ENCODE data around the gene BLVRB.

Gene BLVRB

GRCh38 chr19:40414542-40415535 is 50.7 kb downstream of the BLVRB start:
- Histone ChIP-seq H3K4me3 (ENCODE audit: severe bottlenecking) (no peak overlapping the region), H3K4me1 (ENCODE audit: insufficient read depth, poor library complexity, severe bottlenecking) (peaks cover 16% of the 10 kb centered on the region), H3K36me3 (ENCODE audit: low read depth) (no peaks in the 10 kb centered on the region), H3K27me3 (ENCODE audit: insufficient read depth, poor library complexity, severe bottlenecking) (no peaks in the 10 kb centered on the region), H3K27ac (ENCODE audit: poor library complexity, severe bottlenecking) (no peak overlapping the region), H3K9me3 (ENCODE audit: severe bottlenecking) (no peaks in the 10 kb centered on the region)
- ATAC-seq (ENCODE audit: low read depth) (no peak), DNase-seq (ENCODE audit: low spot score) (no peak)
- TF ChIP-seq CTCF (IDR thresholded peaks at IDR 0.05; ENCODE audit: poor library complexity, severe bottlenecking), result no peak

GRCh38 chr19:40413291-40413845 is 52.2 kb downstream of the BLVRB start, which contains the start of gene PRX:
Gene PRX (minus strand): TSS chr19:40413378. CDS start chr19:40407932, 5,446 bp downstream.
- Histone ChIP-seq H3K4me1 (ENCODE audit: insufficient read depth, poor library complexity, severe bottlenecking) (peaks cover 16% of the 10 kb centered on the region), H3K27ac (ENCODE audit: poor library complexity, severe bottlenecking) (no peak within 1 kb of the TSS)
- no peak for ATAC-seq (ENCODE audit: low read depth)

DNA sequence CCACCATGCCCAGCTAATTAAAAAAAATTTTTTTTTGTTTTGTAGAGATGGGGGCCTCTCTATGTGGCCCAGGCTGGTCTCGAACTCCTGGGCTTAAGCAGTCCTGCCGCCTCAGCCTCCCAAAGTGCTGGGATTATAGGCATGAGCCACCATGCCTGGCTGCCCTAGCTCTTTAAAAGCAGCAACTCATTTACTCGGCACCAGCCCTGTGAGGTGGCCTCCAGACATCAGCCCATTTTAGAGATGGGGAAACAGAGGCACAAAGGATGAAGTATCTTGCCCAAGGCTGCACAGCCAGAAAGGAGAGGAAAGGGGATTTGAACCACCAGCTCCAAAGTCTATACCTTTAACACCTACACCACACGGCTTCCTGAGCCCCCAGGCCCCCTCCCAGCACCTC is 52.7 kb downstream of the BLVRB start:
- no peak for ATAC-seq (ENCODE audit: low read depth)
- H3K27me3 ChIP-seq (ENCODE audit: insufficient read depth, poor library complexity, severe bottlenecking), result no peaks in the 10 kb centered on the region
- H3K4me3 ChIP-seq (ENCODE audit: severe bottlenecking), result no peak overlapping the region
- H3K4me1 ChIP-seq (ENCODE audit: insufficient read depth, poor library complexity, severe bottlenecking), result peaks cover 16% of the 10 kb centered on the region
- H3K9me3 ChIP-seq (ENCODE audit: severe bottlenecking), result no peaks in the 10 kb centered on the region
- no peaks in the 10 kb centered on the region for H3K36me3 ChIP-seq (ENCODE audit: low read depth)
- no peak for TF ChIP-seq CTCF (IDR thresholded peaks at IDR 0.05; ENCODE audit: poor library complexity, severe bottlenecking)
- DNase-seq (ENCODE audit: low spot score), result no peak
- no peak overlapping the region for H3K27ac ChIP-seq (ENCODE audit: poor library complexity, severe bottlenecking)

More at GRCh38 chr19:40413291-40413845, 52.2 kb downstream of the BLVRB start, which contains the start of gene PRX:
- H3K4me3 ChIP-seq (ENCODE audit: severe bottlenecking), result no peak within 1 kb of the TSS
- no peak for TF ChIP-seq CTCF (IDR thresholded peaks at IDR 0.05; ENCODE audit: poor library complexity, severe bottlenecking)
- no peak for DNase-seq (ENCODE audit: low spot score)
- no peaks in the 10 kb centered on the region for H3K27me3 ChIP-seq (ENCODE audit: insufficient read depth, poor library complexity, severe bottlenecking)
- H3K9me3 ChIP-seq (ENCODE audit: severe bottlenecking), result no peaks in the 10 kb centered on the region
- no peaks in the 10 kb centered on the region for H3K36me3 ChIP-seq (ENCODE audit: low read depth)

DNA sequence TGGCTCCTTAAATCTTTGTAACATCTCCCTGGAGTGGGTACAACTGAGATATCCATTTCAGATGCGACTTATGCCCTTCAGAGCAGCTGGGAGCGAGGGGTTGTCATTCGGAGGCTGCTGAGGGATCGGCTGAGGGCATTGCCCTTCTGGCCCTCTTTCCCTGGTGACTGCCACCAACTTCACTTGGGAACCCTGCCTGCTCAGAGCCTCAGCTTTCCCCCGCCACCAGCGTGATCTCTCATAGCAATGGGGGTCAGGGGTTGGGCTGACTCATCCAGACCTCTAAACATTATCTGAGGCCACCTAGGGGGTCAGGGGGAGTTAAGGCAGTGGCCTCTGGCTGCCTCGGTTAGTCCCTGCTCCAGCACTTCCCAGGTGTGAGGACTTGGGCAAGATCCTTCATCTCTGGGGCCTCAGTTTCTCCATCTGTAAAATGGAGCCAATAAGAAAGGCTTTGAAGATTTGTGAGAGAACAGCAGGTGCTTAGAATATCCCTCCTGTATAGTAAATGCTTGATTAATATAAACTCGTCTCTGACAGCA is 53.5 kb downstream of the BLVRB start:
- Histone ChIP-seq H3K36me3 (ENCODE audit: low read depth) (no peaks in the 10 kb centered on the region), H3K27me3 (ENCODE audit: insufficient read depth, poor library complexity, severe bottlenecking) (no peaks in the 10 kb centered on the region), H3K27ac (ENCODE audit: poor library complexity, severe bottlenecking) (peak overlapping the region; percentile 19), H3K4me3 (ENCODE audit: severe bottlenecking) (no peak overlapping the region), H3K4me1 (ENCODE audit: insufficient read depth, poor library complexity, severe bottlenecking) (peaks cover 15% of the 10 kb centered on the region), H3K9me3 (ENCODE audit: severe bottlenecking) (no peaks in the 10 kb centered on the region)
- no peak for TF ChIP-seq CTCF (IDR thresholded peaks at IDR 0.05; ENCODE audit: poor library complexity, severe bottlenecking)
- no peak for DNase-seq (ENCODE audit: low spot score)
- no peak for ATAC-seq (ENCODE audit: low read depth)

Data from RWPE2 (cell line).